ENCODE results near the gene PPP5C.
"Not testable (repeated sequence)": the region's sequence is repeated elsewhere in the genome, so short reads cannot be mapped to it uniquely, and the experiment has no call there.

The PPP5C gene

DNA sequence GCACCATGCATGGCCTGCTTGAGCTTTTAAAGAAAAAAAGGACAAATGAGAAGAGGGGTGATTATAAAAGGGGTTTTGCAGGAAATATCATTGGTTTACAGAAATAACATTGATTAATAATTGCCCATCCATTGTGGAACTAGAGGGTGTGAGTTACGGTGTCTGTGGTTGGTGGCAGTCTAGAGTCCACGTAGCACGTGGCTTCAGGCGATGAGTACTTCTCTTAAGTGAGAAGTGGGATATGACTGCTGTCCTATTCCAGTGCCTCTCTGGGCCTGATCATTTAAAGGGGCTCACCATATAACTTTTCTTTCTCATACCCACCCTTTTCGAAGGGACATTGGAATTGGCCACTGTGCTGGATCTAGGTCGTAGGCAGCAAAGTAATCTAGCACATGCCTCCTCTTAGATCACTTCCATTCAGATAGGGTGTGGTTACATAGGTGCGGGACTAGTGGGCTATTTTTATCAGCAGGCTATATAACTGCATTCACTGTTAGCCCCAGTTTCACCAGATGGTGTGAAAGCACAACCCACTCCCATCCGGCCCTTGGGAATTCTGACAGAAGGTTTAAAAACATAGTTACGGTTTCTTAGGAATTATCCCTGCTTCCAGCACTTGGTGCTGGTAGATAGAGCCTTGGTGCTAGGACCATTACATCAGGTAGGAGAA, 19.9 kb downstream of the PPP5C start:
- DNase-seq, result no peak

GRCh38 chr19:46367426-46367825, 20.5 kb downstream of the PPP5C start:
- DNase-seq, result no peak

- DNase-seq, result no peak
These were observed 21.2 kb downstream of the PPP5C start for GRCh38 chr19:46368116-46368515.

DNA sequence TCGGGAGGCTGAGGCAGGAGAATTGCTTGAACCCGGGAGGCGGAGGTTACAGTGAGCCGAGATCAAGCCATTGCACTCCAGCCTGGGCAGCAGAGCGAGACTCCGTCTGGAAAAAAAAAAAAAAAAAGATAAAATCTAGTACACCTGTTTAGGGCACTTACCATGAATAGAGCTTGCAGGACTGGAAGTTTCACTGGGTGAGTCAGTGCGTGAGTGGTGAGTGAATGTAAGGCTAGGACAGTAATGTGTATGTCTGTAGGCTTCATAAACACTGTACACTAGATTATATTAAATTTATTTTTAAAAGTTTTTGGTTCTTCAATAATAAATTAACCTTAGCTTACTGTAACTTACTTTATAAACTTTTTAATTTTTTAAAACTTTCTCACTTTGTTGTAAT, 22.9 kb downstream of the PPP5C start:
- DNase-seq, result no peak

GRCh38 chr19:46371371-46371901, 24.5 kb downstream of the PPP5C start:
- no peak for DNase-seq

- no peak for DNase-seq
These were observed 26.1 kb downstream of the PPP5C start for GRCh38 chr19:46372901-46373490.

GRCh38 chr19:46373491-46374359, 26.8 kb downstream of the PPP5C start:
- DNase-seq, result no peak

DNA sequence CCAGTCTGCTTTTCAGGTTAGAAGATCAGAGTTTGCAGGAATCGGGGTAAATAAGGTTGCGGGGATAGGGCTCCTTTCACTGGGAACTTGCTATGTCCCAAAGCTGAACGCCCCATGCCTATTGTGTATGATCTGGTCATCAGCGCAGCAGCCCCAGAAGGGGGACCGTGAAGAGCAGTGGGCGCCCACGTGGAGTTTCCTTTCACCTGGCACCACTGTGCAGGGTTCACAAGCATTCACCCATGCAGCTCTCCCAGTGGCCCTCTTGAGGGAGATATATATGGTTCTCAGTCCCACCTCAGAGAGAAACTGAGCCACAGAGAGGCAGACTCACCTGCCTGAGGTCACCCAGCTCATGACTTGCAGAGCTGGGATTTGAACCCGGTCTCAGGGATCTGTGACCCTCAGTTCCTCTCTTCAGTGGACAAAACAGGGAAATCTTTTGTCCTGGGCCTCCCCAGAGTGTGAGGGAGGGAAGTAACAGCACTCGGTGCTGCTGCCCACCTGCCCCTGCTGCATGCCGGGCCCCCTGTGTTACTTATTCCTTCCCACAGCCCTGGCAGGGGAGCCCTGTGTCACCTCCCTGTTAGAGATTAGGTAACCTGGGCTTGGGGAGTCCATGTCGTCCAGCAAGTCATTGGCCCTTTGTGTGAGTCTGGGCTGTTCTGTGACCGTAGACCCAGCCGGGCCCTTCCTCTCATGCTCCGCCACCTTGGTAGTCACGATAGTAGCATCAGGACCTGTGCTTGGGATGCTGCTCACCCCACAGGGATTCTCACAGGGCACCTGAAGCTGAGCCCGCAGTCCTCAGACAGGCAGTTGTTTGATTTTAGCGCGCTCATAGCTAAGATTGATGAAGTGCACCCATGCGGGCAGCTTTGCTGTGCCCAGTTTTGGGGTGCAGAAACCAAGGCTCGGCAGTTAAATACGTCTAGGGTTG, 27.9 kb downstream of the PPP5C start:
- no peak for DNase-seq

DNA sequence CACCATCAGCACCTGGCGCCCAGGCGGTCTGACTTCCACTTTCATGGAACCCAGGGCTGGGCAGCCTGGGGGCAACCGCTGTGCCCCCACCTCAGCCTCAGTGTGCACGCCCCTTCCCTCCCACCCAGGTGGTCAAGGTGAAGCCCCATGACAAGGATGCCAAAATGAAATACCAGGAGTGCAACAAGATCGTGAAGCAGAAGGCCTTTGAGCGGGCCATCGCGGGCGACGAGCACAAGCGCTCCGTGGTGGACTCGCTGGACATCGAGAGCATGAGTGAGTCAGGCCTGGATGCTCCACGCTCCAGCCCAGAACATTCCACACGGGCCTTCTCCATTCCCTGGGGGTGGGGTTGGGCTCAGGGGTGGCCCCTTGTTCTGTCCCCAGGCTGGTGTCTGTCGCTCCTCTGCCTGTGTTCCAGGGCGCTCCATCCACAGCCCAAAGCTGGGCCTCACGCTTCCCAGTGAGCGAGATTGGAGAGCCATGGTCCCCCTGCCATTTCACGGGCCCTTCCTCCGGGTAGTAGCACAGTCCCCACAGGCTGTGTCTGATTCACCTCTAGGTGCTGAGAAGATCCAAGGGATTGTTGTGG, 28.7 kb downstream of the PPP5C start:
- not testable (repeated sequence) for DNase-seq

DNA sequence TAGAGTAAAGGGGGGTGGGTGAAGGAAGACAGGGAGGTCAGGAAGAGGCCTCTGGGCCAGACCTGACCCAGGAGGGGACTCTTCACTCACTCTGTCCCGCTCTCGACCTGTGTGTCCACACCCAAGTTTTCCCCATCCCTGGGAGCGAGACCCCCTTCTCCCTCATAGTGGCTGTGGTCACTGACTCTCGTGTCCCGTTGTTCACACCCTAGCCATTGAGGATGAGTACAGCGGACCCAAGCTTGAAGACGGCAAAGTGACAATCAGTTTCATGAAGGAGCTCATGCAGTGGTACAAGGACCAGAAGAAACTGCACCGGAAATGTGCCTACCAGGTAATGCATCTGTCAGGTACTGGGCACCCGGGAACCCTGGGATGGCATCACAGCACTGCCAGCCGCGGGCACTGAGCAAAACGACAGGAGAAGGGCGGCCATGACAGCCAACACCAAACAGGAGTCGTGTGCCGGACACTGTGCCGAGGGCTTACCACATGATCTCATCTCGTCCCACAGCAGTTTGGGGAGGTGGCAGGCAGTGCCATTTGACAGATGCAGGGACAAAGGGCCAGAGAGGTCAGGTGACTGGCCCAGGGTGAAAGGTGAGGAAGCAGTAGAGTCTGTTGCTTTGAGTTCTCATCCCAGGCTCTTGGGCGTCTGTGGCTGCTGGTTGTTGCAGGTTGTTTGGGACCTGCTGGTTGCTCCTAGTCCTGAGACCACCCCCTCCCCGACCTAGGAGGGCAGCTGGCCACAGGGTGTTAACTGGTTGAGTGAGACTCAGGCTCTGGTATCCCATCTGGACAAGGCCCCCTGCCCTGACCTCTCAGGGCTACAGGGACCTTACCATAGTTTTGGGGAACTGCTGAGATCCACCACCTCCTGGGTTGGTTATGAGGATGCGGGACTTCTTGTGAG, 29.6 kb downstream of the PPP5C start:
- DNase-seq, result no peak

DNA sequence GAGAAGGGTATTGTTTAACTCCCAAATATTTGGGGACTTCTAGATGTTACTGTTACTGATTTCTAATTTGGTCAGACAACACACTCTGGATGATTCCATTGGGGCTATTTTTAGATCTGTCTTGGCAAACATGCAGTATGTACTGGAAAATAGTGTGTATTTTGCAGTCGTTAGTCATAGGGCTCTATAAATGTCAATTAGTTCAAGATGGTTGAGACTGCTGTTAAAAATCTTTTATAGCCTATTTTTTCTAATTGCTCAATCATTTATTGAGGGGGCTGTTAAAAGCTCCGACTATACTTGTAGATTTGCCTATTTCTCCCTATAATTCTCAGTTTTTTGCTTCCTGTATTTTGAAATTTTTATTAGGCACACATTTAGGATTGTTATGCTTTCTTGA, 31.4 kb downstream of the PPP5C start:
- DNase-seq, result no peak

GRCh38 chr19:46380690-46381089, 33.8 kb downstream of the PPP5C start:
- no peak for DNase-seq

DNA sequence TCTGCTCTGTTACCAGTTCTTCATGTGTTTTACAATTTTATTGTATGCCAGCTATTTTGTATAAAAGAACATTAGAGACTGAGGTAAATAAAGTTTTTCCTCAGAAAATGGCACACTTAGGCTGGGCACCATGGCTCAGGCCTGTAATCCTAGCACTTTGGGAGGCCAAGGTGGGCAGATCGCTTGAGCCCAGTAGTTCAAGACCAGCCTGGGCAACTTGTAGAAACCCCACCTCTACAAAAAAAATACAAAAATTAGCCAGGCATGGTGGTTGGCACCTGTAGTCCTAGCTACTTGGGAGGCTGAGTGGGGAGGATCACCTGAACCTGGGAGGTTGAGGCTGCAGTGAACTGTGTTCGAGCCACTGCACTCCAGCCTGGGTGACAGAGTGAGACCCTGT, 34.5 kb downstream of the PPP5C start:
- no peak for DNase-seq

DNA sequence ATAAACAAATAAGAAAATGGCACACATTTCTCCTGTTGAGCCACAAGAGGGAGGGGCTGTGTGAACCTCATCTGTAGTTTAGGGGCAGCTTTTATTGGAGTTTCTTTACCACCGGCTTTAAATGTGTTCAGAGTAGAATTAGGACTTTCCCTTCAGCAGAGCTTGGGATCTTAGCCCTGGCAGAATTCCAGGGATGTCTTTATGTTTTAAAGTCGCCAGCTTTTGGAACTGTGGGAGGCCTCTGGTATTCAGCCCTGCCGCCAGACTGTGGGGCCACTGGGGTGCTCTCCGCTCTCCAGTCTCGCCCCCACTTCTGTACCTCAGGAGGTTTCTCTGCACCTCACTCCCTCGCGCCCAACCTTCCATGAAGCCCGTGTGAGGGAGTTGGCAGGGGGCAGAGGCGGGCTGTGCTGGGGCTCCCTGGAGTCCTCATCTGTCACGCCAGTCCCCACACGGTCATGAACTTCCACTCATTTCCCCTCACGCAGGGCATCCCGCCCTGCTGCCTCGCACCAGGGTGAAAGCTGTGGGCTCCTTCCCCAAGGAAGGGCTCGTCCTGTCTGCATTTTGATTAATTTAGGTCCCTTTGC, 35.0 kb downstream of the PPP5C start:
- no peak for DNase-seq

GRCh38 chr19:46383171-46383815, 36.4 kb downstream of the PPP5C start:
- no peak for DNase-seq

GRCh38 chr19:46383846-46384245, 37.0 kb downstream of the PPP5C start:
- DNase-seq, result no peak

DNA sequence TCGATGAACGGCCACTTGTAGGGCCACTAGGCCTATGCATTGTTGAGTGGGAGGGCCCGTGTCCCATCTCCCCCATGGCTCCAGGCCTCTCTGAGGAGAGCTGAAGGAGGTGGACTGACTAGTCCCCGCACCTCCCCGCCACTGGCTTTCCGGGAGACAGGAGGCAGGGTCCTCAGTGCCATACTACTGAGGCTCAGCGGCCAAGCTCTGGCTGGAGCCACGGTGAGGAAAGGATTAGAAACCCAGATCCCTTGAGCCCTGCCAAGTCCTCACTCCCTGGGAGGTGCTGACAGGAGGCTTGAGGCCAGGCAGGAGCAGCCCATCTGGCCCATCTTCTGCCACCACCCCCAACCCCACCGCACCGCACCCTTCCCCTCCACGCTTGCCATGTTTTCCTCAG, 37.5 kb downstream of the PPP5C start:
- no peak for DNase-seq

DNA sequence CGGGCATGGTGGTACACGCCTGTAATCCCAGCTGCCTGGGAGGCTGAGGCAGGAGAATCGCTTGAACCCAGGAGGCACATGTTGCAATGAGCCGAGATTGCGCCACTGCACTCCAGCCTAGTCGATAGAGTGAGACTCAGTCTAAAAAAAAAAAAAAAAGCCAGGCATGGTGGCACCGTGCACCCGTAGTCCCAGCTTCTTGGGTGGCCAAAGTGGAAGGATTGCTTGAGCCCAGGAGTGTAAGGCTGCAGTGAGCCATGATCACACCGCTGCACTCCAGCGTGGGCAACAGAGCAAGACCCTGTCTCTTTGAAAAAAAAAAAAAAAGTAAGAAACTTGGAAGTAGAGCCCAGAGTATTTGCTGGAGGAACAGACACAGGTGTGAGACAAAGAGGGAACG, 38.7 kb downstream of the PPP5C start:
- DNase-seq, result no peak

DNA sequence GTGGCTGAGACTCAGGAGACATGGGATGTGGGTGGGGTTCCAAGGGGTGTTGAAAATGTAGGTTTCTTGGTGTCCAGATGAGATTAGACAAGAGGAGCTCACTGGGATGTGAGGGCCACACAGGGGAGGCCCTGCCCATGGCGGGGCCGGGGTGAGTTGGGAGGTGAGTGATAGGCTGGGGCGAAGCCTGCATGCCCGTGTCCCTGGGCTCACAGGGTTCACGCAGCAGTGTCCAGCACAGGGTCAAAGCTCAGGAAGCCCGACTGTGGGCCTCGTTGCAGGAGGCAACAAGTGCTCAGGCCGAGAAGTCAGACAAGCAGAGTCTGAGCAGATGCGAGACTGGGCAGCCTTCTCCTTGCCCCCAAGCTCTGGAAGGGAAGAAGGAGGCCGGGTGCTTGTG, 39.3 kb downstream of the PPP5C start:
- DNase-seq, result no peak
